HepG2 (cell line): ENCODE data around the gene FRG1. TPM values are rescaled to one million over a fixed set of nuclear protein-coding genes. Genes with fewer than 3 reads are reported as not detected.

Experiments used
- KAT8 ChIP-seq: IDR thresholded peaks from 2 replicates; pipeline ENCODE4 v1.6.1; 2016; ENCODE audit warnings: missing genetic modification reagents, missing compliant biosample characterization
- MYC ChIP-seq: sonication (generic); formaldehyde crosslinking; IDR thresholded peaks from 2 replicates; pipeline ENCODE4 v1.9.0; 2021; ENCODE audit warnings: missing genetic modification reagents, borderline replicate concordance
- PRMT3 ChIP-seq: sonication (generic); formaldehyde crosslinking; IDR thresholded peaks from 2 replicates; pipeline ENCODE4 v1.8.1; 2022; ENCODE audit warnings: low read depth, mild to moderate bottlenecking, moderate library complexity, missing genetic modification reagents, borderline replicate concordance
- RBM39 ChIP-seq: fragments of 200-400 bp; formaldehyde crosslinking; IDR thresholded peaks from one replicate; pipeline ENCODE4 v1.6.1; 2018; ENCODE audit warnings: antibody characterized with exemption, mild to moderate bottlenecking, low read depth, low read length; ENCODE audit not compliant: poor library complexity, severe bottlenecking
- SAP130 ChIP-seq: IDR thresholded peaks from 2 replicates; pipeline ENCODE4 v1.6.1; 2016; ENCODE audit warnings: low read depth
- TBL1XR1 ChIP-seq: fragments of 150-350 bp; IDR thresholded peaks from 2 replicates; pipeline ENCODE4 v1.6.1; 2014; ENCODE audit warnings: borderline replicate concordance, low read length; ENCODE audit not compliant: partially characterized antibody
- TSC22D2 ChIP-seq: sonication (generic); formaldehyde crosslinking; IDR thresholded peaks from 2 replicates; pipeline ENCODE4 v1.5.1; 2020; ENCODE audit warnings: missing genetic modification reagents, mild to moderate bottlenecking, borderline replicate concordance
- ZBTB14 ChIP-seq: sonication (generic); formaldehyde crosslinking; IDR thresholded peaks from 2 replicates; pipeline ENCODE4 v1.4.0; 2020; ENCODE audit warnings: missing genetic modification reagents
- ZNF205 ChIP-seq: IDR thresholded peaks from 2 replicates; pipeline ENCODE4 v1.6.1; 2018; ENCODE audit warnings: missing biosample characterization, missing genetic modification reagents
- ZNF260 ChIP-seq: sonication (generic); formaldehyde crosslinking; IDR thresholded peaks from 2 replicates; pipeline ENCODE4 v1.4.0; 2020; ENCODE audit warnings: missing genetic modification reagents, low read depth, mild to moderate bottlenecking, borderline replicate concordance
- ZNF34 ChIP-seq: sonication (generic); formaldehyde crosslinking; IDR thresholded peaks from 2 replicates; pipeline ENCODE4 v1.4.0; 2020; ENCODE audit warnings: mild to moderate bottlenecking, missing genetic modification reagents, borderline replicate concordance
- ZNF646 ChIP-seq: sonication (generic); formaldehyde crosslinking; IDR thresholded peaks from 2 replicates; pipeline ENCODE4 v1.9.0; 2021; ENCODE audit warnings: mild to moderate bottlenecking, missing genetic modification reagents
- ZSCAN30 ChIP-seq: sonication (generic); formaldehyde crosslinking; IDR thresholded peaks from 2 replicates; pipeline ENCODE4 v1.5.0; 2020; ENCODE audit warnings: mild to moderate bottlenecking, missing genetic modification reagents
- polyA plus RNA-seq, 8 experiments: library from polyadenylated mRNA; depleted of rRNA in 3 of 8; stranded (reverse) in 7 of 8; unstranded in 1 of 8; fragments of >200 nt; fragmentation: Illumina TruSeq in 4 of 8; extraction: Trizol in 4 of 8; gene quantifications; 2 replicates each; pipeline versions ENCODE4 v1.2.1 to v1.2.3, GENCODE V29; 2011 to 2016; ENCODE audit warnings: low read depth in 4 of 8, missing spikeins in 1 of 8, mixed read lengths in 1 of 8; ENCODE audit not compliant: insufficient read depth in 1 of 8
- total RNA-seq, 5 experiments: library from RNA; depleted of rRNA; stranded (reverse); fragments of >200 nt; fragmentation: Illumina TruSeq; extraction: Trizol; gene quantifications; 2 replicates each; pipeline ENCODE4 v1.2.3, GENCODE V29; 2016; ENCODE audit warnings: low read depth in 1 of 5
- TF ChIP-seq, protein P1 (sequence below): sonication (generic); formaldehyde crosslinking; IDR thresholded peaks from 2 replicates; pipeline ENCODE4 v1.5.0; 2020; ENCODE audit warnings: missing genetic modification reagents
- TF ChIP-seq, protein P2 (sequence below): sonication (generic); formaldehyde crosslinking; IDR thresholded peaks from 2 replicates; pipeline ENCODE4 v1.9.0; 2021; ENCODE audit warnings: missing genetic modification reagents, borderline replicate concordance

Gene FRG1
- total and polyA plus RNA-seq, 2 of the 13 experiments (the other 11 are each of a cell fraction or from before 2014, with no cell fraction given), result 5.7 to 42.6 TPM

- TF ChIP-seq ZNF646 (CRISPR knock-in tag) (no peak), ZSCAN30 (CRISPR knock-in tag) (no peak), ZBTB14 (CRISPR knock-in tag) (peak; percentile 54), TBL1XR1 (peak; percentile 78), ZNF34 (CRISPR knock-in tag) (no peak), TSC22D2 (CRISPR knock-in tag) (peak; percentile 40; the same call in 1 of the 2 replicates), ZNF260 (CRISPR knock-in tag) (no peak), KAT8 (CRISPR knock-in tag) (peak; percentile 98), MYC (CRISPR knock-in tag) (peak; percentile 77; the same call in 1 of the 2 replicates), SAP130 (CRISPR knock-in tag) (peak; percentile 94), PRMT3 (CRISPR knock-in tag) (peak; percentile 75; the same call in 1 of the 2 replicates), ZNF205 (peak; percentile 84; the same call in 1 of the 2 replicates), RBM39 (peak; percentile 88)
- TF ChIP-seq, protein P1, sequence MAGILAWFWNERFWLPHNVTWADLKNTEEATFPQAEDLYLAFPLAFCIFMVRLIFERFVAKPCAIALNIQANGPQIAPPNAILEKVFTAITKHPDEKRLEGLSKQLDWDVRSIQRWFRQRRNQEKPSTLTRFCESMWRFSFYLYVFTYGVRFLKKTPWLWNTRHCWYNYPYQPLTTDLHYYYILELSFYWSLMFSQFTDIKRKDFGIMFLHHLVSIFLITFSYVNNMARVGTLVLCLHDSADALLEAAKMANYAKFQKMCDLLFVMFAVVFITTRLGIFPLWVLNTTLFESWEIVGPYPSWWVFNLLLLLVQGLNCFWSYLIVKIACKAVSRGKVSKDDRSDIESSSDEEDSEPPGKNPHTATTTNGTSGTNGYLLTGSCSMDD (CRISPR knock-in tag), result peak; percentile 77; the same call in 1 of the 2 replicates
- TF ChIP-seq, protein P2, sequence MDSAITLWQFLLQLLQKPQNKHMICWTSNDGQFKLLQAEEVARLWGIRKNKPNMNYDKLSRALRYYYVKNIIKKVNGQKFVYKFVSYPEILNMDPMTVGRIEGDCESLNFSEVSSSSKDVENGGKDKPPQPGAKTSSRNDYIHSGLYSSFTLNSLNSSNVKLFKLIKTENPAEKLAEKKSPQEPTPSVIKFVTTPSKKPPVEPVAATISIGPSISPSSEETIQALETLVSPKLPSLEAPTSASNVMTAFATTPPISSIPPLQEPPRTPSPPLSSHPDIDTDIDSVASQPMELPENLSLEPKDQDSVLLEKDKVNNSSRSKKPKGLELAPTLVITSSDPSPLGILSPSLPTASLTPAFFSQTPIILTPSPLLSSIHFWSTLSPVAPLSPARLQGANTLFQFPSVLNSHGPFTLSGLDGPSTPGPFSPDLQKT (CRISPR knock-in tag), result no peak
Observed at GRCh38 chr4:189940178-189941004, at the start of gene FRG1 (continued).
